IPS-20b (cell line): ENCODE results near the gene IFI6.
"Not testable (repeated sequence)": the region's sequence is repeated elsewhere in the genome, so short reads cannot be mapped to it uniquely, and the experiment has no call there.

Experiments
- H3K27ac ChIP-seq: one replicate; pipeline ENCODE4 v1.5.1; 2013; ENCODE audit warnings: low read length
- H3K27me3 ChIP-seq: 2 replicates; pipeline ENCODE4 v1.6.1; 2013; ENCODE audit warnings: mild to moderate bottlenecking, low read length, inconsistent platforms; ENCODE audit not compliant: insufficient read depth
- H3K36me3 ChIP-seq: 2 replicates; pipeline ENCODE4 v1.6.1; 2013; ENCODE audit warnings: low read depth, mild to moderate bottlenecking, inconsistent platforms, low read length, moderate library complexity; ENCODE audit not compliant: insufficient read depth
- H3K4me1 ChIP-seq: 2 replicates; pipeline ENCODE4 v1.6.1; 2013; ENCODE audit warnings: mild to moderate bottlenecking, control low read depth, inconsistent platforms, low read length, moderate library complexity; ENCODE audit not compliant: insufficient read depth
- H3K4me3 ChIP-seq: 2 replicates; pipeline ENCODE4 v1.5.1; 2013; ENCODE audit warnings: mild to moderate bottlenecking, low read length, inconsistent platforms
- H3K9ac ChIP-seq: 2 replicates; pipeline ENCODE4 v1.6.1; 2013; ENCODE audit warnings: low read depth, mild to moderate bottlenecking, inconsistent platforms, low read length, moderate library complexity
- H3K9me3 ChIP-seq: 2 replicates; pipeline ENCODE4 v1.6.1; 2013; ENCODE audit warnings: mild to moderate bottlenecking, low read depth, low read length, inconsistent platforms; ENCODE audit not compliant: insufficient read depth

Gene IFI6

GRCh38 chr1:27622828-27623227, 49.2 kb downstream of the IFI6 start:
- Histone ChIP-seq H3K9ac (no peak overlapping the region), H3K9me3 (no peaks in the 10 kb centered on the region), H3K27ac (no peak overlapping the region), H3K27me3 (no peaks in the 10 kb centered on the region), H3K36me3 (no peaks in the 10 kb centered on the region), H3K4me1 (peaks cover 7% of the 10 kb centered on the region; the same call in 1 of the 2 replicates), H3K4me3 (no peak overlapping the region)

DNA sequence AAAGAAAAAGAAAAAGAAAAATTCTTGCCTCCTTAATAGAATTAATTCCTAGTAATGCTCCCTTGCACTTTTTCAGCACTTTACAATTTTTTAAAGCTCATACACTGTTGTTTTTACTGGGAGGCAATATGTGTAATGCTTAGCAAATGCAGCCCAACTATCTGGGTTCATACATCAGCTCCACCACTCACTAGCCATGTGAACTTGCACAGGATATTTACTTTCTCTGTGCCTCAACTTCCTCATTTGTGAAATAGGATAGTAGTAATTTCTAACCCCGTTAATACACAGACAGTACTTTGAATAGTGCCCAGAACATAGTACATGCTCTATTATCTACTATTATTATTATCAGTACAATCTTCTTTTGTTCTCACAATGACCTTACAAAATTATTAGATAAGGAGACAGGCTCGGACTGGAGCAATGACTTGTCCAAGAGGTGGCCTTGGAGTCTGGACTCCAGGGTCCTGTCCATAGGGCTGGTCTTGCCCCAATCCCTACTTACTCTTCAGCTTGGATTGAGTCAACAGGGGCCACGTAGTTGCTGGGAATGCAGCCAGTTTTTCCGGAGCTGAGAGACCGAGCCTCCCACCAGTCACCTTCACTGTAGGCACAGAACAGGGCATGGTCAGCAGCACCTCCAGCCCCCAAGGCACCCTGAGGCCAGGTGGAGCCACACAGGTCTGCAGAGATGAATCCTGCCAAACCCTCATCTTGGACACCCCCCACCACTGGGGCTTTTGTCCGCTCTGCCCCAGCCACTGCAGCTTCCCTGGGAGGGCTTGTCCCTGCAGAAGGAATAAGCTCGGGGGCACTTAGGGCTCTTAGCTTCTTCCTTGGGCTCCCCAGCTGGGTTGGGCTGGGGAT, 50.7 kb downstream of the IFI6 start:
- Histone ChIP-seq H3K9me3 (no peaks in the 10 kb centered on the region), H3K27ac (no peak overlapping the region), H3K4me1 (peaks cover 7% of the 10 kb centered on the region; the same call in 1 of the 2 replicates), H3K9ac (no peak overlapping the region), H3K27me3 (peaks cover 5% of the 10 kb centered on the region; the same call in 1 of the 2 replicates), H3K4me3 (no peak overlapping the region), H3K36me3 (no peaks in the 10 kb centered on the region)

GRCh38 chr1:27619782-27620438, 52.1 kb downstream of the IFI6 start:
- H3K36me3 ChIP-seq, H3K4me3 ChIP-seq, H3K27ac ChIP-seq, H3K9ac ChIP-seq, H3K9me3 ChIP-seq, H3K4me1 ChIP-seq: not testable (repeated sequence)
- H3K27me3 ChIP-seq = peaks cover 17% of the 10 kb centered on the region

DNA sequence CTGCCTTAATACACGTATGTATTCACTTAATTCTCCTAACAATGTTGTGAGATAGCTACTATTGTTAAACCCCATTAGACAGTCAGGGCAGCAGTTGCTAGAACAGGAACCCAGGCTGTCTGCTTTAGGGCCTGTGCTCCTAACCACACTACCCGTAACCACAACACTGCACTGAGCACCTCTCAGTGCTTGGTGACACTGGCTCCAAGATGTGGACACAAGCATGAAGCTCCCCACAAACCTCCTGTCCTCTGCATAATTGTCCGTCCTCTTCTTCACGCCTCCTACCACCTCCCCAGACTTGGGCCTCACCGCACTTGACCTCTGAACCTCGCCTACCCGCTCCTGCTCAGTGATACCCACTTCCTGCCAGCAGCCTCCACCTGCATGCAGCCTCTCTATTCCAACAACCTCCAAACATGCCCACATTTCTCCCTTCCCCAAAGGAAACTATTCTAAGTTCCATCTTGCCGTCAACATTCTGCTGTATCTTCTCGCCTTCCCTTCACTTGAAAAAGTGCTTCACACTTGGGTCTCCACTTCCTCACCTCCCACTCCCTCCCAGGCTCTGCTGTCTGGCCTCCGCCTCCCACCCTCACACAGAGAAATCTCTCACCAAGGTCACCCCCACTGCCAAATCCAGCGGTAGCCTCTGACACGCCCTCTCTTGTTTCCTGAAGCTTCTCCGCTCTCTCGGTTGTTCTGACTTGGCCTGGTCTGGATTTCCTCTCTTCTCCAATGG, 53.5 kb downstream of the IFI6 start:
- no peaks in the 10 kb centered on the region for H3K36me3 ChIP-seq
- H3K4me1 ChIP-seq = peaks cover 7% of the 10 kb centered on the region; the same call in 1 of the 2 replicates
- no peak overlapping the region for H3K4me3 ChIP-seq
- H3K9ac ChIP-seq = no peak overlapping the region
- peaks cover 17% of the 10 kb centered on the region for H3K27me3 ChIP-seq
- no peaks in the 10 kb centered on the region for H3K9me3 ChIP-seq
- no peak overlapping the region for H3K27ac ChIP-seq

GRCh38 chr1:27617420-27617819, 54.6 kb downstream of the IFI6 start:
- Histone ChIP-seq H3K27me3 (peaks cover 17% of the 10 kb centered on the region), H3K9ac (no peak overlapping the region), H3K4me3 (no peak overlapping the region), H3K4me1 (no peaks in the 10 kb centered on the region), H3K27ac (no peak overlapping the region), H3K9me3 (no peaks in the 10 kb centered on the region), H3K36me3 (no peaks in the 10 kb centered on the region)

GRCh38 chr1:27616441-27616840, 55.6 kb downstream of the IFI6 start:
- no peak overlapping the region for H3K4me3 ChIP-seq
- H3K27ac ChIP-seq = no peak overlapping the region

More at GRCh38 chr1:27616441-27616840, 55.6 kb downstream of the IFI6 start:
- Histone ChIP-seq H3K27me3 (peaks cover 17% of the 10 kb centered on the region), H3K9ac (no peak overlapping the region), H3K9me3 (no peaks in the 10 kb centered on the region), H3K36me3 (no peaks in the 10 kb centered on the region), H3K4me1 (no peaks in the 10 kb centered on the region)
